ENCODE data around the gene PPARG. TPM values are rescaled to one million over a fixed set of nuclear protein-coding genes. Genes with fewer than 3 reads are reported as not detected.
A peak's percentile ranks its signal among the peaks of the same experiment; 100 is the strongest.

Gene PPARG
- total and polyA plus RNA-seq, 7 donors: 9.7 to 111 (median 17.8) TPM

GRCh38 chr3:12416731-12417130 lies 127.9 kb downstream of the PPARG start:
- H3K4me3 ChIP-seq: no peak overlapping the region
- no peaks in the 10 kb centered on the region for H3K4me1 ChIP-seq
- no peak overlapping the region for H3K27ac ChIP-seq
- no peaks in the 10 kb centered on the region for H3K36me3 ChIP-seq
- no peaks in the 10 kb centered on the region for H3K27me3 ChIP-seq
- intact Hi-C loops (cut with DNase I): no loop called here
- no peaks in the 10 kb centered on the region for H3K9me3 ChIP-seq
- no peak for TF ChIP-seq EP300 (IDR thresholded peaks at IDR 0.05)
- TF ChIP-seq POLR2A (IDR thresholded peaks at IDR 0.05): no peak
- no peak for TF ChIP-seq POLR2AphosphoS5 (IDR thresholded peaks at IDR 0.05)
- no peak for TF ChIP-seq CTCF (IDR thresholded peaks at IDR 0.05)
- WGBS, 2 donors: 93 to 94% methylated on average over 8 of the region's 8 CpGs
- DNase-seq: no peak

- 90 to 97% methylated on average over 3 of the region's 3 CpGs for WGBS, 2 donors
- Histone ChIP-seq H3K27me3 (no peaks in the 10 kb centered on the region), H3K4me1 (no peaks in the 10 kb centered on the region), H3K9me3 (no peaks in the 10 kb centered on the region), H3K4me3 (no peak overlapping the region), H3K36me3 (no peaks in the 10 kb centered on the region), H3K27ac (no peak overlapping the region)
- intact Hi-C loops (cut with DNase I): no loop called here
- TF ChIP-seq EP300 (IDR thresholded peaks at IDR 0.05) (no peak), CTCF (IDR thresholded peaks at IDR 0.05) (no peak), POLR2AphosphoS5 (IDR thresholded peaks at IDR 0.05) (no peak), POLR2A (IDR thresholded peaks at IDR 0.05) (no peak)
- DNase-seq: no peak
These were observed 131.5 kb downstream of the PPARG start for GRCh38 chr3:12420393-12420792.

- Histone ChIP-seq H3K4me3 (no peak overlapping the region), H3K27me3 (no peaks in the 10 kb centered on the region), H3K27ac (peak overlapping the region in 1 of 4 donors; percentile 4), H3K9me3 (no peaks in the 10 kb centered on the region), H3K4me1 (no peaks in the 10 kb centered on the region), H3K36me3 (no peaks in the 10 kb centered on the region)
- WGBS, 2 donors: 25 to 65% methylated on average over 5 of the region's 5 CpGs
- TF ChIP-seq CTCF (IDR thresholded peaks at IDR 0.05) (no peak), POLR2A (IDR thresholded peaks at IDR 0.05) (no peak), EP300 (IDR thresholded peaks at IDR 0.05) (no peak), POLR2AphosphoS5 (IDR thresholded peaks at IDR 0.05) (no peak)
- intact Hi-C loops (cut with DNase I): no loop called here
- no peak for DNase-seq
These were observed 132.3 kb downstream of the PPARG start for GRCh38 chr3:12421132-12421531.

- no peak for DNase-seq
- intact Hi-C loops (cut with DNase I): no loop called here
- no peaks in the 10 kb centered on the region for H3K27me3 ChIP-seq
- no peak overlapping the region for H3K27ac ChIP-seq
- H3K4me1 ChIP-seq: no peaks in the 10 kb centered on the region
- H3K4me3 ChIP-seq: no peak overlapping the region
- H3K36me3 ChIP-seq: no peaks in the 10 kb centered on the region
- 84 to 88% methylated on average over 4 of the region's 4 CpGs for WGBS, 2 donors
- no peaks in the 10 kb centered on the region for H3K9me3 ChIP-seq
- no peak for TF ChIP-seq POLR2AphosphoS5 (IDR thresholded peaks at IDR 0.05)
- no peak for TF ChIP-seq POLR2A (IDR thresholded peaks at IDR 0.05)
- TF ChIP-seq CTCF (IDR thresholded peaks at IDR 0.05): no peak
- no peak for TF ChIP-seq EP300 (IDR thresholded peaks at IDR 0.05)
These were observed 134.3 kb downstream of the PPARG start for GRCh38 chr3:12423131-12423530.

GRCh38 chr3:12423918-12424630 lies 135.2 kb downstream of the PPARG start:
- TF ChIP-seq CTCF (IDR thresholded peaks at IDR 0.05): no peak
- no peak for TF ChIP-seq EP300 (IDR thresholded peaks at IDR 0.05)
- TF ChIP-seq POLR2AphosphoS5 (IDR thresholded peaks at IDR 0.05): no peak
- intact Hi-C loops (cut with DNase I): no loop called here
- no peak for DNase-seq
- H3K4me3 ChIP-seq: no peak overlapping the region
- H3K36me3 ChIP-seq: no peaks in the 10 kb centered on the region
- H3K4me1 ChIP-seq: no peaks in the 10 kb centered on the region
- H3K9me3 ChIP-seq: no peaks in the 10 kb centered on the region
- H3K27ac ChIP-seq: no peak overlapping the region
- 61 to 71% methylated on average over 6 of the region's 6 CpGs for WGBS, 2 donors
- no peaks in the 10 kb centered on the region for H3K27me3 ChIP-seq

Measured in sigmoid colon (tissue), 7 donors.